Prostate gland (tissue), 2 donors: Measurements from ENCODE around the gene EPB41L5. TPM values are rescaled to one million over a fixed set of nuclear protein-coding genes. Genes with fewer than 3 reads are reported as not detected.

Experiments
- DNase-seq: peaks from one replicate; pipeline ENCODE4 v3.0.0-alpha.2; 2019; ENCODE audit warnings: low spot score
- H3K27ac ChIP-seq, 2 donors: fragments of 200-600 bp; sonication (generic); 2 replicates each; pipeline ENCODE4 v1.5.1; 2017 to 2019
- H3K27me3 ChIP-seq: fragments of 200-600 bp; sonication (generic); replicated peaks from 2 replicates; pipeline ENCODE4 v1.5.1; 2019; ENCODE audit not compliant: insufficient read depth
- H3K36me3 ChIP-seq, 2 donors: fragments of 200-600 bp; sonication (generic); 1 replicate in 1 of 2; 2 replicates in 1 of 2; pipeline versions ENCODE4 v1.5.1 to v1.8.1; 2017 to 2019
- H3K4me1 ChIP-seq: fragments of 200-600 bp; sonication (generic); replicated peaks from 2 replicates; pipeline ENCODE4 v1.5.1; 2019
- H3K4me3 ChIP-seq, 2 donors: fragments of 200-600 bp; sonication (generic); 2 replicates each; pipeline ENCODE4 v1.5.1; 2017 to 2019
- H3K9me3 ChIP-seq: fragments of 200-600 bp; sonication (generic); 2 replicates; pipeline ENCODE4 v1.5.1; 2017
- CTCF ChIP-seq, 4 experiments: fragments of 200-600 bp in 2 of 4; fragments of 450-650 bp in 2 of 4; sonication (generic) in 2 of 4; IDR thresholded peaks; 1 replicate in 3 of 4; 2 replicates in 1 of 4; pipeline ENCODE4 v1.5.1; 2016 to 2019; ENCODE audit warnings: antibody characterized with exemption in 4 of 4, mild to moderate bottlenecking in 2 of 4, moderate library complexity in 2 of 4
- POLR2A ChIP-seq: fragments of 450-650 bp; IDR thresholded peaks from one replicate; pipeline ENCODE4 v1.6.1; 2016; ENCODE audit warnings: antibody characterized with exemption, mild to moderate bottlenecking
- POLR2AphosphoS5 ChIP-seq: sonication (generic); formaldehyde crosslinking; IDR thresholded peaks from one replicate; pipeline ENCODE4 v1.6.1; 2017; ENCODE audit warnings: antibody characterized with exemption
- WGBS: methylation state at CpG from one replicate; pipeline ENCODE4 v1.1.5; 2018; 5-methylcytosine and 5-hydroxymethylcytosine counted together
- intact Hi-C: fragments of 100-400 bp; cut with DNase I; formaldehyde crosslinking; loops from one replicate; pipeline ENCODE4 v1.14.2; 2022
- total RNA-seq, 2 donors: library from RNA; depleted of rRNA; stranded (reverse); fragments of >200 nt; gene quantifications; one replicate each; pipeline ENCODE4 v1.1.0, GENCODE V29; 2016

Gene EPB41L5
- total RNA-seq, 2 donors from 2014 or later = 37.1 to 51.1 TPM

- Histone ChIP-seq H3K27me3 (no peaks in the 10 kb centered on the region), H3K4me3 (no peak overlapping the region), H3K4me1 (no peaks in the 10 kb centered on the region), H3K36me3 (no peaks in the 10 kb centered on the region), H3K9me3 (no peaks in the 10 kb centered on the region), H3K27ac (no peak overlapping the region)
- intact Hi-C loops = loop anchor here (2.0 to 10.0 kb wide), 2 partner anchors 66 to 206 kb away; no protein-coding TSS in a partner anchor
- 86% methylated on average over 1 of the region's 1 CpG for WGBS
- TF ChIP-seq CTCF (IDR thresholded peaks at IDR 0.05) = no peak
- DNase-seq = no peak
Observed at GRCh38 chr2:120108749-120109148, 95.9 kb downstream of the EPB41L5 start.

- Histone ChIP-seq H3K4me3 (no peak overlapping the region), H3K36me3 (no peaks in the 10 kb centered on the region), H3K27ac (no peak overlapping the region), H3K27me3 (no peaks in the 10 kb centered on the region), H3K9me3 (no peaks in the 10 kb centered on the region), H3K4me1 (no peaks in the 10 kb centered on the region)
- WGBS = 75% methylated on average over 3 of the region's 3 CpGs
- TF ChIP-seq POLR2AphosphoS5 (no peak), CTCF (IDR thresholded peaks at IDR 0.05) (peak in 2 of 4 experiments; percentile 40 to 60)
- DNase-seq = no peak
- intact Hi-C loops = loop anchor here (2.0 to 10.0 kb wide), 2 partner anchors 65 to 205 kb away; no protein-coding TSS in a partner anchor
Observed at GRCh38 chr2:120109186-120110061, 96.5 kb downstream of the EPB41L5 start.

GRCh38 chr2:120110062-120110362, 97.1 kb downstream of the EPB41L5 start:
- WGBS = 91% methylated on average over 3 of the region's 3 CpGs
- TF ChIP-seq CTCF (IDR thresholded peaks at IDR 0.05) (no peak), POLR2A (no peak), POLR2AphosphoS5 (no peak)
- no peak for DNase-seq
- intact Hi-C loops = no loop called here
- H3K4me1 ChIP-seq = no peaks in the 10 kb centered on the region
- H3K27ac ChIP-seq = no peak overlapping the region
- H3K36me3 ChIP-seq = no peaks in the 10 kb centered on the region
- no peaks in the 10 kb centered on the region for H3K27me3 ChIP-seq
- no peak overlapping the region for H3K4me3 ChIP-seq
- H3K9me3 ChIP-seq = no peaks in the 10 kb centered on the region

- no peaks in the 10 kb centered on the region for H3K27me3 ChIP-seq
- H3K36me3 ChIP-seq = no peaks in the 10 kb centered on the region
- no peaks in the 10 kb centered on the region for H3K9me3 ChIP-seq
- no peak overlapping the region for H3K27ac ChIP-seq
- no peak for DNase-seq
- no peak overlapping the region for H3K4me3 ChIP-seq
- H3K4me1 ChIP-seq = no peaks in the 10 kb centered on the region
- intact Hi-C loops = no loop called here
- WGBS = 92% methylated on average over 6 of the region's 6 CpGs
- TF ChIP-seq POLR2A (no peak), CTCF (IDR thresholded peaks at IDR 0.05) (no peak), POLR2AphosphoS5 (no peak)
Observed at GRCh38 chr2:120110507-120110906, 97.6 kb downstream of the EPB41L5 start.

- 89% methylated on average over 5 of the region's 5 CpGs for WGBS
- no peaks in the 10 kb centered on the region for H3K36me3 ChIP-seq
- no peak overlapping the region for H3K4me3 ChIP-seq
- intact Hi-C loops = no loop called here
- no peaks in the 10 kb centered on the region for H3K27me3 ChIP-seq
- no peak for DNase-seq
- TF ChIP-seq POLR2AphosphoS5 (no peak), POLR2A (no peak), CTCF (IDR thresholded peaks at IDR 0.05) (no peak)
- no peaks in the 10 kb centered on the region for H3K9me3 ChIP-seq
- H3K27ac ChIP-seq = no peak overlapping the region
- no peaks in the 10 kb centered on the region for H3K4me1 ChIP-seq
Observed at GRCh38 chr2:120111193-120111592, 98.3 kb downstream of the EPB41L5 start.
